HCT116 (cell line): ENCODE data around the gene CMIP. TPM values are rescaled to one million over a fixed set of nuclear protein-coding genes. Genes with fewer than 3 reads are reported as not detected.
"Not testable (repeated sequence)": the region's sequence is repeated elsewhere in the genome, so short reads cannot be mapped to it uniquely, and the experiment has no call there.

Experiments used
- ATAC-seq: fragments of 200-7000 bp; cut with Tn5 transposase; 2 replicates; pipeline ENCODE4 v1.9.1; 2020; ENCODE audit warnings: mild to moderate bottlenecking, moderate library complexity
- BruUV-seq: library from RNA; stranded (reverse); fragments of 400-500 nt; replicated peaks from 2 replicates; lab custom pipeline; 2021; lab: Mats Ljungman, UMichigan
- CTCF ChIA-PET: fragments of 300-600 bp; sonication (Branson Sonifier 250); formaldehyde crosslinking; loops from one replicate; lab custom pipeline; 2021; ENCODE audit warnings: antibody characterized with exemption; lab: Charles Lee
- POLR2A ChIA-PET: fragments of 300-600, 350-600 bp; sonication (Branson Sonifier 250); formaldehyde crosslinking; loops from one replicate; lab custom pipeline; 2021; ENCODE audit warnings: antibody characterized with exemption; lab: Charles Lee
- RAD21 ChIA-PET, 2 experiments: fragments of 300-600 bp; sonication (Branson Sonifier 250); formaldehyde crosslinking; loops; one replicate each; lab custom pipeline; 2023; ENCODE audit warnings: low total read pairs in 2 of 2; ENCODE audit not compliant: uncharacterized antibody in 2 of 2, unreplicated experiment in 2 of 2, low non-redundant PET in 1 of 2; lab: Charles Lee
- DNase-seq: peaks from one replicate; pipeline ENCODE4 v3.0.0-alpha.2; 2010; ENCODE audit warnings: low read depth, low spot score
- H2AFZ ChIP-seq: fragments of 200-600 bp; shearing (Covaris generic), sonication (generic); 2 replicates; pipeline ENCODE4 v1.6.1; 2017; ENCODE audit warnings: low read depth, mixed run types, mixed read lengths, antibody characterized with exemption, low read length; ENCODE audit not compliant: poor library complexity, severe bottlenecking
- H3K27ac ChIP-seq: 2 replicates; pipeline ENCODE4 v1.5.1; 2012; ENCODE audit warnings: low read depth, low read length
- H3K27me3 ChIP-seq: fragments of 200-600 bp; sonication (generic); 2 replicates; pipeline ENCODE4 v1.6.1; 2016; ENCODE audit warnings: mixed run types, low read length, mixed read lengths; ENCODE audit not compliant: insufficient read depth
- H3K36me3 ChIP-seq, 2 experiments: fragments of 200-500 bp in 1 of 2; fragments of 200-600 bp in 1 of 2; sonication (Bioruptor generic) in 1 of 2; sonication (generic) in 1 of 2; 2 replicates each; pipeline versions ENCODE4 v1.5.1 to v1.6.1; 2014 to 2016; ENCODE audit warnings: low read length in 2 of 2, inconsistent platforms in 1 of 2, mixed read lengths in 1 of 2, mixed run types in 1 of 2; ENCODE audit not compliant: insufficient read depth in 2 of 2, control insufficient read depth in 1 of 2
- H3K4me1 ChIP-seq, 2 experiments: fragments of 200-600 bp in 1 of 2; sonication (generic) in 1 of 2; 2 replicates each; pipeline versions ENCODE4 v1.5.1 to v1.6.1; 2012 to 2017; ENCODE audit warnings: low read length in 2 of 2, inconsistent platforms in 1 of 2, mild to moderate bottlenecking in 1 of 2, mixed read lengths in 1 of 2, mixed run types in 1 of 2, moderate library complexity in 1 of 2; ENCODE audit not compliant: insufficient read depth in 2 of 2, control insufficient read depth in 1 of 2
- H3K4me2 ChIP-seq: fragments of 200-600 bp; sonication (generic); 2 replicates; pipeline ENCODE4 v1.6.1; 2017; ENCODE audit warnings: mixed run types, low read length, mixed read lengths
- H3K4me3 ChIP-seq, 2 experiments: fragments of 200-600 bp in 1 of 2; sonication (generic) in 1 of 2; replicated peaks in 1 of 2; 2 replicates each; pipeline ENCODE4 v1.5.1; 2011 to 2016; ENCODE audit warnings: low read length in 2 of 2, control low read depth in 1 of 2, low read depth in 1 of 2, mild to moderate bottlenecking in 1 of 2, mixed read lengths in 1 of 2, mixed run types in 1 of 2
- H3K79me2 ChIP-seq: fragments of 200-600 bp; sonication (generic); 2 replicates; pipeline ENCODE4 v1.6.1; 2017; ENCODE audit warnings: mild to moderate bottlenecking, mixed run types, low read length, moderate library complexity, mixed read lengths; ENCODE audit not compliant: insufficient read depth
- H3K9ac ChIP-seq: fragments of 200-600 bp; sonication (generic); 2 replicates; pipeline ENCODE4 v1.6.1; 2016; ENCODE audit warnings: low read length, mixed read lengths
- H3K9me2 ChIP-seq: fragments of 200-600 bp; sonication (generic), shearing (Covaris generic); 2 replicates; pipeline ENCODE4 v1.6.1; 2017; ENCODE audit warnings: mixed run types, mild to moderate bottlenecking, moderate library complexity; ENCODE audit not compliant: insufficient read depth
- H3K9me3 ChIP-seq, 2 experiments: fragments of 200-500 bp in 1 of 2; fragments of 200-600 bp in 1 of 2; sonication (Bioruptor generic) in 1 of 2; sonication (generic) in 1 of 2; 2 replicates each; pipeline ENCODE4 v1.6.1; 2014 to 2017; ENCODE audit warnings: low read length in 2 of 2, mixed read lengths in 2 of 2, inconsistent platforms in 1 of 2, low read depth in 1 of 2, mild to moderate bottlenecking in 1 of 2, mixed run types in 1 of 2, moderate library complexity in 1 of 2; ENCODE audit not compliant: control insufficient read depth in 1 of 2, insufficient read depth in 1 of 2
- H4K20me1 ChIP-seq: fragments of 200-600 bp; sonication (generic), shearing (Covaris generic); 2 replicates; pipeline ENCODE4 v1.6.1; 2017; ENCODE audit warnings: mixed run types, mild to moderate bottlenecking, moderate library complexity; ENCODE audit not compliant: insufficient read depth
- CTCF ChIP-seq, 3 experiments: fragments of 200-600 bp in 1 of 3; sonication (generic) in 1 of 3; IDR thresholded peaks in 2 of 3; conservative IDR thresholded peaks in 1 of 3; 2 replicates each; pipeline ENCODE4 v1.5.1; 2012 to 2017; ENCODE audit warnings: low read depth in 2 of 3, low read length in 2 of 3, antibody characterized with exemption in 1 of 3, borderline replicate concordance in 1 of 3, control low read depth in 1 of 3, mild to moderate bottlenecking in 1 of 3, mixed read lengths in 1 of 3, mixed run types in 1 of 3, moderate library complexity in 1 of 3; ENCODE audit not compliant: insufficient read depth in 1 of 3
- intact Hi-C: fragments of 100-400 bp; cut with micrococcal nuclease; formaldehyde crosslinking; loops from 2 replicates; pipeline ENCODE4 v1.10.0; 2022
- total RNA-seq: library from RNA; stranded (reverse); gene quantifications from one replicate; pipeline ENCODE4 v1.2.1, GENCODE V29; 2021; ENCODE audit not compliant: unreplicated experiment

Gene CMIP
- total RNA-seq, 1 experiment from 2014 or later = 64.6 TPM

DNA sequence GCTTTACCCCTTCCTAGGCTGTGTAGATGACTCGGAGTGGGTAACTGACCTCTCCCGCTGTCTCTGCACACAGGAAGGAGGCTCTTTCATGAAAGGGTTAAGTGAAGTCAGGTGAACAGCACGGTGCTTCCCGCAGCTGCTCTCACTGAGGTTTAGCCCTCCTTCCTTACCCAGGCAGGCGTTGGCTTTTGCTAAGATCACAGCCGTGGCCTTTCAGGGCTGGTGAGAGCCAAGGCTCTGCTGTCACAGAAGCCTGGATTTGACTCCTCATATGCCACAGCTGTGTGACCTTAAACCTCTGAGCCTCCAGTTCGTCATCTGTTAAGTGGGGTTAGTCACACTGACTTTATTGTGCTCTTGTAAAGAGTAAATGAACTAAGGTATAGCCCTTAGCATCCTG, 243.6 kb downstream of the CMIP start:
- ChIA-PET RAD21 (no interaction called here), CTCF (no interaction called here), POLR2A (no interaction called here)
- intact Hi-C loops = no loop called here
- H3K4me2 ChIP-seq = no peak overlapping the region
- no peaks in the 10 kb centered on the region for H3K9me3 ChIP-seq
- no peak overlapping the region for H3K27ac ChIP-seq
- no peak overlapping the region for H3K9ac ChIP-seq
- BruUV-seq = no TSS peak
- no peak for DNase-seq
- ATAC-seq = no peak; the same call in 1 of the 2 replicates
- peaks cover 0 to 11% of the 10 kb centered on the region in 2 experiments; a peak in 1 of 4 replicates for H3K36me3 ChIP-seq
- H3K9me2 ChIP-seq = no peaks in the 10 kb centered on the region
- no peak for TF ChIP-seq CTCF (IDR thresholded peaks at IDR 0.05 in 2 of 3, conservative IDR thresholded peaks at IDR 0.05 in 1 of 3; ENCODE audit: borderline replicate concordance in 1 of 3, insufficient read depth in 1 of 3, low read depth in 2 of 3, low read length in 2 of 3)
- H3K4me1 ChIP-seq = no peaks in the 10 kb centered on the region
- no peaks in the 10 kb centered on the region for H4K20me1 ChIP-seq
- no peak overlapping the region for H3K4me3 ChIP-seq
- no peaks in the 10 kb centered on the region for H3K27me3 ChIP-seq
- peaks cover 28% of the 10 kb centered on the region; the same call in 1 of the 2 replicates for H3K79me2 ChIP-seq
- no peak overlapping the region for H2AFZ ChIP-seq

GRCh38 chr16:81688839-81689238, 244.2 kb downstream of the CMIP start:
- H3K4me3 ChIP-seq, H3K9ac ChIP-seq, H4K20me1 ChIP-seq, POLR2A ChIA-PET, ATAC-seq, H2AFZ ChIP-seq, H3K9me3 ChIP-seq, H3K9me2 ChIP-seq, intact Hi-C loops, H3K27me3 ChIP-seq, H3K4me2 ChIP-seq, RAD21 ChIA-PET, BruUV-seq, DNase-seq, CTCF ChIA-PET, H3K27ac ChIP-seq, H3K4me1 ChIP-seq: not testable (repeated sequence)
- Histone ChIP-seq H3K79me2 (peaks cover 28% of the 10 kb centered on the region; the same call in 1 of the 2 replicates), H3K36me3 (peaks cover 4 to 15% of the 10 kb centered on the region in 2 experiments; a peak in 2 of 4 replicates)
